Esophagus muscularis mucosa (tissue), 4 donors: ENCODE results near the gene THBS3. TPM values are rescaled to one million over a fixed set of nuclear protein-coding genes. Genes with fewer than 3 reads are reported as not detected.
"Not testable (repeated sequence)": the region's sequence is repeated elsewhere in the genome, so short reads cannot be mapped to it uniquely, and the experiment has no call there.

ENCODE experiments used
- DNase-seq: peaks from one replicate; pipeline ENCODE4 v3.0.0-alpha.2; 2017; ENCODE audit errors: extremely low spot score
- H3K27ac ChIP-seq, 4 donors: fragments of 200-600 bp; sonication (generic); replicated peaks in 1 of 4; 1 replicate in 3 of 4; 2 replicates in 1 of 4; pipeline ENCODE4 v1.5.1; 2016 to 2019; ENCODE audit warnings: mild to moderate bottlenecking in 1 of 4
- H3K27me3 ChIP-seq, 4 donors: fragments of 200-600 bp; sonication (generic); one replicate each; pipeline versions ENCODE4 v1.5.1 to v1.6.0; 2016 to 2019
- H3K36me3 ChIP-seq, 4 donors: fragments of 200-600 bp; sonication (generic); one replicate each; pipeline ENCODE4 v1.5.1; 2016 to 2019
- H3K4me1 ChIP-seq, 4 donors: fragments of 200-600 bp; sonication (generic); one replicate each; pipeline ENCODE4 v1.5.1; 2016 to 2019
- H3K4me3 ChIP-seq, 4 donors: fragments of 200-600 bp; sonication (generic); 1 replicate in 2 of 4; 2 replicates in 2 of 4; pipeline ENCODE4 v1.5.1; 2016 to 2019; ENCODE audit warnings: mild to moderate bottlenecking in 4 of 4, moderate library complexity in 1 of 4
- H3K9me3 ChIP-seq, 4 donors: fragments of 200-600 bp; sonication (generic); 1 replicate in 3 of 4; 2 replicates in 1 of 4; pipeline ENCODE4 v1.5.1; 2016 to 2019
- CTCF ChIP-seq, 3 experiments: fragments of 200-600 bp in 2 of 3; fragments of 450-650 bp in 1 of 3; sonication (generic) in 2 of 3; IDR thresholded peaks; one replicate each; pipeline ENCODE4 v1.5.1; 2017 to 2019; ENCODE audit warnings: antibody characterized with exemption in 3 of 3, mild to moderate bottlenecking in 2 of 3, moderate library complexity in 1 of 3
- EP300 ChIP-seq: sonication (generic); formaldehyde crosslinking; IDR thresholded peaks from one replicate; pipeline ENCODE4 v1.6.1; 2017; ENCODE audit warnings: antibody characterized with exemption
- POLR2A ChIP-seq: fragments of 450-650 bp; IDR thresholded peaks from one replicate; pipeline ENCODE4 v1.6.1; 2017; ENCODE audit warnings: antibody characterized with exemption, moderate library complexity, mild to moderate bottlenecking, low read depth
- POLR2AphosphoS5 ChIP-seq, 2 donors: sonication (generic); formaldehyde crosslinking; IDR thresholded peaks; one replicate each; pipeline ENCODE4 v1.6.1; 2017; ENCODE audit warnings: antibody characterized with exemption in 2 of 2
- WGBS: methylation state at CpG from one replicate; pipeline ENCODE4 v1.1.5; 2018; 5-methylcytosine and 5-hydroxymethylcytosine counted together
- intact Hi-C: fragments of 100-400 bp; cut with DNase I; formaldehyde crosslinking; loops from one replicate; pipeline ENCODE4 v1.15.1; 2023
- total RNA-seq, 4 donors: library from RNA; depleted of rRNA; stranded (reverse); fragments of >200 nt; gene quantifications; one replicate each; pipeline versions ENCODE4 v1.1.0 to v1.2.1, GENCODE V29; 2016

THBS3 gene
- total RNA-seq, 4 donors from 2014 or later = 16.2 to 37.4 (median 23.4) TPM

GRCh38 chr1:155219592-155220031 lies 11.9 kb upstream of the THBS3 start:
- H3K27ac ChIP-seq = no peak overlapping the region

GRCh38 chr1:155218854-155219591 lies 11.3 kb upstream of the THBS3 start:
- H3K27ac ChIP-seq = no peak overlapping the region
- H3K4me3 ChIP-seq = peak overlapping the region; percentile 15 to 33 (median 28)
- no peak for TF ChIP-seq CTCF (IDR thresholded peaks at IDR 0.05)
- TF ChIP-seq POLR2AphosphoS5 (IDR thresholded peaks at IDR 0.05) = peak in 1 of 2 donors; percentile 48
- no peak for TF ChIP-seq EP300
- no peak for TF ChIP-seq POLR2A
- DNase-seq = no peak
- no peaks in the 10 kb centered on the region for H3K27me3 ChIP-seq
- intact Hi-C loops = no loop called here
- H3K4me1 ChIP-seq = peaks cover 5 to 14% (median 12%) of the 10 kb centered on the region in 4 donors
- 35% methylated on average over 7 of the region's 7 CpGs for WGBS
- no peaks in the 10 kb centered on the region for H3K9me3 ChIP-seq
- H3K36me3 ChIP-seq = peaks cover 0 to 17% (median 7%) of the 10 kb centered on the region in 4 donors

More at GRCh38 chr1:155219592-155220031, 11.9 kb upstream of the THBS3 start:
- 0% methylated on average over 1 of the region's 1 CpG for WGBS
- H3K9me3 ChIP-seq = no peaks in the 10 kb centered on the region
- intact Hi-C loops = no loop called here
- H3K4me1 ChIP-seq = peaks cover 5 to 20% (median 15%) of the 10 kb centered on the region in 4 donors
- H3K4me3 ChIP-seq = peak overlapping the region in 3 of 4 donors; percentile 15 to 33 (median 29)
- no peak for DNase-seq
- TF ChIP-seq EP300 = no peak
- no peak for TF ChIP-seq CTCF (IDR thresholded peaks at IDR 0.05)
- TF ChIP-seq POLR2AphosphoS5 (IDR thresholded peaks at IDR 0.05) = no peak
- TF ChIP-seq POLR2A = no peak
- H3K27me3 ChIP-seq = no peaks in the 10 kb centered on the region
- H3K36me3 ChIP-seq = peaks cover 0 to 16% (median 7%) of the 10 kb centered on the region in 4 donors

GRCh38 chr1:155214702-155215101 lies 7.0 kb upstream of the THBS3 start:
- not testable (repeated sequence) for H3K4me3 ChIP-seq
- 65% methylated on average over 4 of the region's 10 CpGs for WGBS

GRCh38 chr1:155212051-155212440 lies 4.3 kb upstream of the THBS3 start:
- Histone ChIP-seq H3K27ac (peak overlapping the region in 3 of 4 donors; percentile 28 to 46 (median 38)), H3K4me1 (peaks cover 19 to 38% (median 31%) of the 10 kb centered on the region in 4 donors), H3K36me3 (peaks cover 0 to 39% (median 28%) of the 10 kb centered on the region in 4 donors)
- WGBS = 86% methylated on average over 1 of the region's 7 CpGs
- H3K4me3 ChIP-seq, H3K27me3 ChIP-seq, intact Hi-C loops, DNase-seq, H3K9me3 ChIP-seq: not testable (repeated sequence)

More at GRCh38 chr1:155214702-155215101, 7.0 kb upstream of the THBS3 start:
- H3K9me3 ChIP-seq, intact Hi-C loops, H3K27ac ChIP-seq, DNase-seq, H3K27me3 ChIP-seq: not testable (repeated sequence)
- H3K36me3 ChIP-seq = peaks cover 0 to 39% (median 28%) of the 10 kb centered on the region in 4 donors
- peaks cover 7 to 29% (median 23%) of the 10 kb centered on the region in 4 donors for H3K4me1 ChIP-seq

- H3K9me3 ChIP-seq, H3K4me3 ChIP-seq, H3K27me3 ChIP-seq, intact Hi-C loops, DNase-seq: not testable (repeated sequence)
- 50% methylated on average over 13 of the region's 13 CpGs for WGBS
- Histone ChIP-seq H3K27ac (peak overlapping the region; percentile 28 to 46 (median 41)), H3K4me1 (peaks cover 22 to 44% (median 36%) of the 10 kb centered on the region in 4 donors), H3K36me3 (peaks cover 0 to 39% (median 28%) of the 10 kb centered on the region in 4 donors)
- TF ChIP-seq POLR2AphosphoS5 (IDR thresholded peaks at IDR 0.05) = peak in 1 of 2 donors; percentile 5
Measured at GRCh38 chr1:155211381-155212050, 3.8 kb upstream of the THBS3 start.
